ENCODE results near the gene NAGLU. TPM values are rescaled to one million over a fixed set of nuclear protein-coding genes. Genes with fewer than 3 reads are reported as not detected.
A peak's percentile ranks its signal among the peaks of the same experiment; 100 is the strongest.

Gene NAGLU
- total and polyA plus RNA-seq, 2 of the 13 experiments (the other 11 are each of a cell fraction or from before 2014, with no cell fraction given): 28.2 to 40.1 TPM

DNA sequence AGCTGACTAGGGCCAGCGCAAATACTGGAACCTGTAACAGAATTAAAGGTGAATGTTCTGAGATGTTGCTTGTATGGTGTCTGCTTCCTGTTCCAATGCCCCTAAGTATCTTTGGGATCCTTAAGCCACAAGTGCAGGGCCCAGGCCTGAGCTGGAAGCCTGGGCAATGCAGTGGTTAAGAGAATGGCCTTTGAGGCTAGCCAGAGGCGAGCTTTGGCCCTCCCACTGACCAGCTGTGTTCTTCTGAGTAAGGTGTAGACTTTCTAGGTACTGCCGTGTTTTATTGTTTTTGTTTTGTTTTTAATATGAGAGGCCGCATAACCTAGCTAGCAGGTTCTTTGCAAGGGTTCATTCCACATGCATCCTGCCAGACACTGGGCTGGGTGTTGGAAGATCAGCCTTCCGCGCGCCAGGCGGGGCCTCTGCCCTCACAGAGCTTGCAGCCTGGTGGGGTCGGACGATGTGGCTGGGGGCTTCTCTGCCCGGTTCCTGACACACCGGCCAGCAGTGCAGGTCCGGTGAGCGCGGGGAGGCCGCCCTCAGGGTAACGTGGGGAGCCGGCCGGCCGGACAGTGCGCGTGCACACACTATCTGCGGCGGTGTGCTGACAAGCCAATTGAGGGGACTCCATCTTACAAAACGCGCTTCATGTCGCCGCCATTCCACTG is 30.3 kb downstream of the NAGLU start (continued):
- TF ChIP-seq, protein P1, sequence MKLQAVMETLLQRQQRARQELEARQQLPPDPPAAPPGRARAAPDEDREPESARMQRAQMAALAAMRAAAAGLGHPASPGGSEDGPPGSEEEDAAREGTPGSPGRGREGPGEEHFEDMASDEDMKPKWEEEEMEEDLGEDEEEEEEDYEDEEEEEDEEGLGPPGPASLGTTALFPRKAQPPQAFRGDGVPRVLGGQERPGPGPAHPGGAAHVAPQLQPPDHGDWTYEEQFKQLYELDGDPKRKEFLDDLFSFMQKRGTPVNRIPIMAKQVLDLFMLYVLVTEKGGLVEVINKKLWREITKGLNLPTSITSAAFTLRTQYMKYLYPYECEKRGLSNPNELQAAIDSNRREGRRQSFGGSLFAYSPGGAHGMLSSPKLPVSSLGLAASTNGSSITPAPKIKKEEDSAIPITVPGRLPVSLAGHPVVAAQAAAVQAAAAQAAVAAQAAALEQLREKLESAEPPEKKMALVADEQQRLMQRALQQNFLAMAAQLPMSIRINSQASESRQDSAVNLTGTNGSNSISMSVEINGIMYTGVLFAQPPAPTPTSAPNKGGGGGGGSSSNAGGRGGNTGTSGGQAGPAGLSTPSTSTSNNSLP (IDR thresholded peaks at IDR 0.05; ENCODE audit: low read depth, low read length): no peak
- TF ChIP-seq, protein P2, sequence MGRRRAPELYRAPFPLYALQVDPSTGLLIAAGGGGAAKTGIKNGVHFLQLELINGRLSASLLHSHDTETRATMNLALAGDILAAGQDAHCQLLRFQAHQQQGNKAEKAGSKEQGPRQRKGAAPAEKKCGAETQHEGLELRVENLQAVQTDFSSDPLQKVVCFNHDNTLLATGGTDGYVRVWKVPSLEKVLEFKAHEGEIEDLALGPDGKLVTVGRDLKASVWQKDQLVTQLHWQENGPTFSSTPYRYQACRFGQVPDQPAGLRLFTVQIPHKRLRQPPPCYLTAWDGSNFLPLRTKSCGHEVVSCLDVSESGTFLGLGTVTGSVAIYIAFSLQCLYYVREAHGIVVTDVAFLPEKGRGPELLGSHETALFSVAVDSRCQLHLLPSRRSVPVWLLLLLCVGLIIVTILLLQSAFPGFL (CRISPR knock-in tag; IDR thresholded peaks at IDR 0.05): no peak
- TF ChIP-seq ARNT (IDR thresholded peaks at IDR 0.05) (no peak), U2AF2 (IDR thresholded peaks at IDR 0.05; ENCODE audit: low read depth, low read length) (no peak), POGZ (CRISPR knock-in tag; IDR thresholded peaks at IDR 0.05) (no peak), TAF15 (IDR thresholded peaks at IDR 0.05; ENCODE audit: low read depth, low read length, poor library complexity, severe bottlenecking) (no peak), PHF8 (CRISPR knock-in tag; IDR thresholded peaks at IDR 0.05) (no peak), MYNN (CRISPR knock-in tag; IDR thresholded peaks at IDR 0.05; ENCODE audit: low read depth) (no peak), ZNF737 (CRISPR knock-in tag; IDR thresholded peaks at IDR 0.05; ENCODE audit: borderline replicate concordance) (0 out of 2 replicates have a peak, but pooled peaks have one; percentile 40), RFX1 (IDR thresholded peaks at IDR 0.05) (no peak), ZNF513 (CRISPR knock-in tag; conservative IDR thresholded peaks at IDR 0.05) (no peak), DMAP1 (CRISPR knock-in tag; IDR thresholded peaks at IDR 0.05) (no peak), PCBP1 (IDR thresholded peaks at IDR 0.05; ENCODE audit: borderline replicate concordance, low read depth, low read length) (no peak), MXD1 (CRISPR knock-in tag; IDR thresholded peaks at IDR 0.05) (no peak), ZNF83 (CRISPR knock-in tag; IDR thresholded peaks at IDR 0.05; ENCODE audit: borderline replicate concordance) (no peak), ZNF367 (CRISPR knock-in tag; IDR thresholded peaks at IDR 0.05; ENCODE audit: borderline replicate concordance) (no peak), ZNF709 (CRISPR knock-in tag; IDR thresholded peaks at IDR 0.05) (no peak; the same call in 1 of the 2 replicates), FOXA3 (CRISPR knock-in tag; IDR thresholded peaks at IDR 0.05) (no peak), KLF16 (CRISPR knock-in tag; IDR thresholded peaks at IDR 0.05) (no peak), BCL3 (CRISPR knock-in tag; IDR thresholded peaks at IDR 0.05) (no peak), ERF (CRISPR knock-in tag; IDR thresholded peaks at IDR 0.05) (no peak), NR3C1 (CRISPR knock-in tag; IDR thresholded peaks at IDR 0.05) (no peak), RBAK (CRISPR knock-in tag; IDR thresholded peaks at IDR 0.05) (peak; percentile 45; the same call in 1 of the 2 replicates), TP53 (CRISPR knock-in tag; conservative IDR thresholded peaks at IDR 0.05) (no peak), ATF7-NPFF (CRISPR knock-in tag; IDR thresholded peaks at IDR 0.05; ENCODE audit: low read depth) (no peak), RELA (CRISPR knock-in tag; IDR thresholded peaks at IDR 0.05) (no peak), SP2 (CRISPR knock-in tag; IDR thresholded peaks at IDR 0.05) (no peak), NFRKB (IDR thresholded peaks at IDR 0.05) (no peak)

Measured in HepG2 (cell line).